Measurements from ENCODE around the gene CAMTA1.

CAMTA1 gene

GRCh38 chr1:7733276-7733675 lies 948.0 kb downstream of the CAMTA1 start:
- DNase-seq: no peak

GRCh38 chr1:7738044-7738443 lies 952.8 kb downstream of the CAMTA1 start:
- DNase-seq: no peak

- no peak for DNase-seq
Measured at GRCh38 chr1:7743346-7743745, 958.1 kb downstream of the CAMTA1 start.

- no peak for DNase-seq
Measured at GRCh38 chr1:7744882-7745281, 959.6 kb downstream of the CAMTA1 start.

GRCh38 chr1:7745783-7746182 lies 960.5 kb downstream of the CAMTA1 start:
- DNase-seq: no peak

GRCh38 chr1:7747605-7748004 lies 962.4 kb downstream of the CAMTA1 start:
- no peak for DNase-seq

- no peak for DNase-seq
Measured at GRCh38 chr1:7749126-7749525, 963.9 kb downstream of the CAMTA1 start.

GRCh38 chr1:7751174-7751573 lies 965.9 kb downstream of the CAMTA1 start:
- no peak for DNase-seq

GRCh38 chr1:7752512-7753417 lies 967.5 kb downstream of the CAMTA1 start:
- DNase-seq: peak; percentile 31 to 57

GRCh38 chr1:7753641-7754040 lies 968.4 kb downstream of the CAMTA1 start:
- no peak for DNase-seq

- no peak for DNase-seq
Measured at GRCh38 chr1:7754234-7754633, 969.0 kb downstream of the CAMTA1 start.

GRCh38 chr1:7755448-7755847 lies 970.2 kb downstream of the CAMTA1 start:
- DNase-seq: no peak

GRCh38 chr1:7760245-7760644 lies 975.0 kb downstream of the CAMTA1 start:
- DNase-seq: no peak

GRCh38 chr1:7761103-7761502 lies 975.8 kb downstream of the CAMTA1 start:
- DNase-seq: no peak

- DNase-seq: no peak
Measured at GRCh38 chr1:7767176-7767575, 981.9 kb downstream of the CAMTA1 start.

- no peak for DNase-seq
Measured at GRCh38 chr1:7768583-7768982, 983.3 kb downstream of the CAMTA1 start.

GRCh38 chr1:7769673-7770412 lies 984.6 kb downstream of the CAMTA1 start:
- DNase-seq: no peak

GRCh38 chr1:7770669-7770996 lies 985.4 kb downstream of the CAMTA1 start:
- DNase-seq: no peak

GRCh38 chr1:7770997-7771822 lies 986.0 kb downstream of the CAMTA1 start, which contains the start of gene VAMP3:
Gene VAMP3, plus strand, starts transcription at chr1:7771296. Its CDS starts 88 bp downstream, at chr1:7771384.
- DNase-seq: peak; percentile 88 to 91

GRCh38 chr1:7771823-7772299 lies 986.6 kb downstream of the CAMTA1 start:
- DNase-seq: no peak

- DNase-seq: no peak
Measured at GRCh38 chr1:7777591-7777990, 992.3 kb downstream of the CAMTA1 start.

- DNase-seq: no peak
Measured at GRCh38 chr1:7778133-7778628, 992.9 kb downstream of the CAMTA1 start.

- no peak for DNase-seq
Measured at GRCh38 chr1:7780976-7781375, 995.7 kb downstream of the CAMTA1 start.
